Activated T-cell treated with anti-CD3 and anti-CD28 coated beads for 48 hours (primary cell): ENCODE data around the gene CDPF1.
"Not testable (repeated sequence)": the region's sequence is repeated elsewhere in the genome, so short reads cannot be mapped to it uniquely, and the experiment has no call there.

Source experiments
- DNase-seq: peaks from one replicate; pipeline ENCODE4 v3.0.0-alpha.2; 2020; ENCODE audit warnings: low read depth

Gene CDPF1

GRCh38 chr22:46224898-46225290, 25.2 kb downstream of the CDPF1 start:
- DNase-seq = no peak

- DNase-seq = no peak
Observed at GRCh38 chr22:46224044-46224897, 25.8 kb downstream of the CDPF1 start.

GRCh38 chr22:46220921-46221320, 29.2 kb downstream of the CDPF1 start:
- no peak for DNase-seq

GRCh38 chr22:46219636-46220035, 30.5 kb downstream of the CDPF1 start:
- no peak for DNase-seq

- DNase-seq = no peak
Observed at GRCh38 chr22:46214616-46215015, 35.5 kb downstream of the CDPF1 start.

- DNase-seq = no peak
Observed at GRCh38 chr22:46214149-46214548, 35.9 kb downstream of the CDPF1 start.

- no peak for DNase-seq
Observed at GRCh38 chr22:46213052-46213451, 37.0 kb downstream of the CDPF1 start.

GRCh38 chr22:46212195-46212594, 37.9 kb downstream of the CDPF1 start:
- DNase-seq = no peak

- no peak for DNase-seq
Observed at GRCh38 chr22:46209262-46209661, 40.8 kb downstream of the CDPF1 start.

GRCh38 chr22:46203601-46203980, 46.5 kb downstream of the CDPF1 start:
- DNase-seq = no peak

GRCh38 chr22:46202897-46203600, 47.0 kb downstream of the CDPF1 start:
- no peak for DNase-seq

- DNase-seq = no peak
Observed at GRCh38 chr22:46201059-46201757, 48.9 kb downstream of the CDPF1 start.

- DNase-seq = not testable (repeated sequence)
Observed at GRCh38 chr22:46198806-46199205, 51.3 kb downstream of the CDPF1 start.

- no peak for DNase-seq
Observed at GRCh38 chr22:46198274-46198673, 51.8 kb downstream of the CDPF1 start.

GRCh38 chr22:46196278-46196677, 53.8 kb downstream of the CDPF1 start:
- DNase-seq = no peak

- no peak for DNase-seq
Observed at GRCh38 chr22:46195487-46196165, 54.5 kb downstream of the CDPF1 start.
